Keratinocyte (primary cell): ENCODE data around the gene SUGCT. TPM values are rescaled to one million over a fixed set of nuclear protein-coding genes. Genes with fewer than 3 reads are reported as not detected.

Source experiments
- DNase-seq: peaks from one replicate; pipeline ENCODE4 v3.0.0-alpha.2; 2011; ENCODE audit warnings: low read depth, missing footprints, low spot score
- FAIRE-seq: peaks from 2 replicates; lab custom pipeline; 2011; peaks lifted over from hg19 to GRCh38; lab: Jason Lieb, UNC
- H2AFZ ChIP-seq: 2 replicates; pipeline ENCODE4 v1.6.0; 2012; ENCODE audit warnings: low read length, control low read depth, inconsistent platforms; ENCODE audit not compliant: control insufficient read depth
- H3K27ac ChIP-seq: 2 replicates; pipeline ENCODE4 v1.5.1; 2011; ENCODE audit warnings: low read length; ENCODE audit not compliant: control insufficient read depth, insufficient read depth
- H3K27me3 ChIP-seq: 3 replicates; pipeline ENCODE4 v1.6.0; 2011; ENCODE audit warnings: low read length; ENCODE audit not compliant: control insufficient read depth, insufficient read depth; ENCODE audit errors: extremely low read depth
- H3K36me3 ChIP-seq, 2 experiments: 2 replicates in 1 of 2; 3 replicates in 1 of 2; pipeline ENCODE4 v1.5.1; 2011; ENCODE audit warnings: low read length in 2 of 2, mild to moderate bottlenecking in 1 of 2; ENCODE audit not compliant: control insufficient read depth in 2 of 2, insufficient read depth in 2 of 2; ENCODE audit errors: extremely low read depth in 1 of 2
- H3K4me1 ChIP-seq: 3 replicates; pipeline ENCODE4 v1.5.1; 2011; ENCODE audit warnings: low read length; ENCODE audit not compliant: control insufficient read depth, insufficient read depth; ENCODE audit errors: extremely low read depth
- H3K4me2 ChIP-seq: 3 replicates; pipeline ENCODE4 v1.6.0; 2011; ENCODE audit warnings: low read depth, low read length; ENCODE audit not compliant: control insufficient read depth, insufficient read depth; ENCODE audit errors: extremely low read depth
- H3K4me3 ChIP-seq, 3 experiments: fragments of 200-600 bp in 1 of 3; sonication (generic) in 1 of 3; 2 replicates in 2 of 3; 3 replicates in 1 of 3; pipeline ENCODE4 v1.5.1; 2011 to 2016; ENCODE audit warnings: low read length in 3 of 3, mild to moderate bottlenecking in 3 of 3, control low read depth in 2 of 3, inconsistent platforms in 1 of 3, low read depth in 1 of 3, mixed read lengths in 1 of 3, mixed run types in 1 of 3, moderate library complexity in 1 of 3; ENCODE audit not compliant: control insufficient read depth in 2 of 3, insufficient read depth in 2 of 3; ENCODE audit errors: extremely low read depth in 1 of 3
- H3K79me2 ChIP-seq: 2 replicates; pipeline ENCODE4 v1.6.0; 2012; ENCODE audit warnings: low read length; ENCODE audit not compliant: control insufficient read depth, insufficient read depth
- H3K9ac ChIP-seq: 3 replicates; pipeline ENCODE4 v1.6.0; 2011; ENCODE audit warnings: low read length; ENCODE audit not compliant: control insufficient read depth, insufficient read depth; ENCODE audit errors: extremely low read depth
- H3K9me1 ChIP-seq: 3 replicates; pipeline ENCODE4 v1.6.0; 2011; ENCODE audit warnings: low read length; ENCODE audit not compliant: control insufficient read depth, insufficient read depth; ENCODE audit errors: extremely low read depth
- H3K9me3 ChIP-seq: 2 replicates; pipeline ENCODE4 v1.5.1; 2012; ENCODE audit warnings: low read depth, low read length; ENCODE audit not compliant: control insufficient read depth
- H4K20me1 ChIP-seq: 3 replicates; pipeline ENCODE4 v1.6.0; 2011; ENCODE audit warnings: low read length; ENCODE audit not compliant: control insufficient read depth, insufficient read depth; ENCODE audit errors: extremely low read depth
- EZH2 ChIP-seq: IDR thresholded peaks from one replicate; pipeline ENCODE4 v1.6.1; 2012; ENCODE audit warnings: inconsistent platforms, mild to moderate bottlenecking, low read length, moderate library complexity
- dilution Hi-C: fragments of 300-500 bp; cut with MboI; formaldehyde crosslinking; loops from one replicate; pipeline ENCODE4 v1.7.0; 2020; ENCODE audit warnings: low sequenced_read_pairs; ENCODE audit not compliant: extremely low pct_ligation_motif_present
- polyA plus RNA-seq, 5 experiments: library from polyadenylated mRNA; depleted of rRNA in 3 of 5; stranded (reverse) in 3 of 5; stranded (forward) in 1 of 5; unstranded in 1 of 5; fragments of >200 nt; gene quantifications; 1 replicate in 1 of 5; 2 replicates in 3 of 5; 3 replicates in 1 of 5; pipeline versions ENCODE4 v1.2.1 to v1.2.3, GENCODE V29; 2011 to 2012; ENCODE audit warnings: missing spikeins in 2 of 5, low read depth in 1 of 5, low replicate concordance in 1 of 5
- TF ChIP-seq, protein P1 (sequence below), 3 experiments: IDR thresholded peaks in 1 of 3; conservative IDR thresholded peaks in 1 of 3; optimal IDR thresholded peaks in 1 of 3; 2 replicates in 2 of 3; 3 replicates in 1 of 3; pipeline versions ENCODE3 to v1.5.1; 2011; ENCODE audit warnings: low read length in 3 of 3, mild to moderate bottlenecking in 3 of 3, moderate library complexity in 2 of 3, control low read depth in 1 of 3, inconsistent platforms in 1 of 3; ENCODE audit not compliant: insufficient read depth in 2 of 3; ENCODE audit errors: extremely low read depth in 1 of 3

The SUGCT gene
- polyA plus RNA-seq, 1 donor (not counting 4 experiments of a cell fraction or from before 2014, with no cell fraction given), result 134 TPM

DNA sequence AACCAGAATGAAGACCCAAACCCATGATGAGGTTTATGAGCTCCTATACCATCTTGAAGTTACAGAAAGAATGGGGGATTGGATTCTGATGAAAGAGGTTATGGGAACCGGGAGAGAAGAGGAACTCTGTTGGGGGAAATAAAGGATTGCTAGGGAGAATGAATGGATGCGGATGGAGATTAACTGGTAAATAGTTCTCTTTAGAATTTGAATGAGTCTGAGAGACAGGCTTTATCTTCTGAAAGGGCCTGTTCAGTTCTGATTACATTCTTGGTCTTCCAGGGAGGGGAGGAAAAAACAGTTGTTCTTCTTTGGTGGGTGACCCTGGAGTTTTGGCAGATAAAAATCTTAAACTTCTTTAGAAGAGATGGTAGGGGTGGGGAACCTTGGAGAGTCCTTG, 13.9 kb downstream of the SUGCT start:
- no peaks in the 10 kb centered on the region for H4K20me1 ChIP-seq
- no peaks in the 10 kb centered on the region for H3K79me2 ChIP-seq
- H3K9ac ChIP-seq, result no peak overlapping the region
- no peak overlapping the region for H3K4me3 ChIP-seq
- TF ChIP-seq, protein P1, sequence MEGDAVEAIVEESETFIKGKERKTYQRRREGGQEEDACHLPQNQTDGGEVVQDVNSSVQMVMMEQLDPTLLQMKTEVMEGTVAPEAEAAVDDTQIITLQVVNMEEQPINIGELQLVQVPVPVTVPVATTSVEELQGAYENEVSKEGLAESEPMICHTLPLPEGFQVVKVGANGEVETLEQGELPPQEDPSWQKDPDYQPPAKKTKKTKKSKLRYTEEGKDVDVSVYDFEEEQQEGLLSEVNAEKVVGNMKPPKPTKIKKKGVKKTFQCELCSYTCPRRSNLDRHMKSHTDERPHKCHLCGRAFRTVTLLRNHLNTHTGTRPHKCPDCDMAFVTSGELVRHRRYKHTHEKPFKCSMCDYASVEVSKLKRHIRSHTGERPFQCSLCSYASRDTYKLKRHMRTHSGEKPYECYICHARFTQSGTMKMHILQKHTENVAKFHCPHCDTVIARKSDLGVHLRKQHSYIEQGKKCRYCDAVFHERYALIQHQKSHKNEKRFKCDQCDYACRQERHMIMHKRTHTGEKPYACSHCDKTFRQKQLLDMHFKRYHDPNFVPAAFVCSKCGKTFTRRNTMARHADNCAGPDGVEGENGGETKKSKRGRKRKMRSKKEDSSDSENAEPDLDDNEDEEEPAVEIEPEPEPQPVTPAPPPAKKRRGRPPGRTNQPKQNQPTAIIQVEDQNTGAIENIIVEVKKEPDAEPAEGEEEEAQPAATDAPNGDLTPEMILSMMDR (optimal IDR thresholded peaks at IDR 0.05 in 1 of 3, IDR thresholded peaks at IDR 0.05 in 1 of 3, conservative IDR thresholded peaks at IDR 0.05 in 1 of 3; ENCODE audit: extremely low read depth in 1 of 3, insufficient read depth in 2 of 3, low read length in 3 of 3), result no peak
- no peak for TF ChIP-seq EZH2
- H3K36me3 ChIP-seq, result no peaks in the 10 kb centered on the region
- dilution Hi-C loops, result no loop called here
- H3K4me2 ChIP-seq, result no peak overlapping the region
- H3K9me3 ChIP-seq, result peaks cover 3% of the 10 kb centered on the region
- no peaks in the 10 kb centered on the region for H3K9me1 ChIP-seq
- no peaks in the 10 kb centered on the region for H3K4me1 ChIP-seq
- H3K27ac ChIP-seq, result no peak overlapping the region
- H3K27me3 ChIP-seq, result no peaks in the 10 kb centered on the region
- no peak overlapping the region for H2AFZ ChIP-seq
- no peak for DNase-seq
- no peak for FAIRE-seq

DNA sequence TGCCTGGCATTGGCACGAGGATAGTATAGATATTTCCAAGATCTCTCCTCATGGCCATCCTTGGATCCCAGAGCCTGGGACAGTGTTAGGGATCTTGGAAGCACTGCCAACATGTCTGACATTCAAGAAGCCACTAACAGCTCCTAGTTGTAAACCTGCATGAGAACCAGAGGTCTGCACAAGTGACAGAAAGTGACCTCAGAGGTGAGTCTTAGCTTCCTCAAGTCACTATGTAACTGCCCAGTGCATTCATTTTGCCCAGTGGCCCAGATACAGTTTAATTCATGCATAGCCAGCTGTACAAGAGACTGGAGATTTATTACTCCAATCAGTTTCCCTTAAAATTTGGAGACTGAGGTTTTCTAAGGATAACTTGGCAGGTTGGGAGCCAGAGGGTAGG, 16.7 kb downstream of the SUGCT start:
- no peaks in the 10 kb centered on the region for H4K20me1 ChIP-seq
- H3K4me3 ChIP-seq, result no peak overlapping the region
- H3K9me1 ChIP-seq, result no peaks in the 10 kb centered on the region
- no peaks in the 10 kb centered on the region for H3K27me3 ChIP-seq
- H3K9ac ChIP-seq, result no peak overlapping the region
- no peaks in the 10 kb centered on the region for H3K36me3 ChIP-seq
- dilution Hi-C loops, result no loop called here
- DNase-seq, result no peak
- H2AFZ ChIP-seq, result no peak overlapping the region
- H3K4me1 ChIP-seq, result no peaks in the 10 kb centered on the region
- H3K4me2 ChIP-seq, result no peak overlapping the region
- TF ChIP-seq EZH2, result no peak
- TF ChIP-seq, protein P1 (optimal IDR thresholded peaks at IDR 0.05 in 1 of 3, IDR thresholded peaks at IDR 0.05 in 1 of 3, conservative IDR thresholded peaks at IDR 0.05 in 1 of 3; ENCODE audit: extremely low read depth in 1 of 3, insufficient read depth in 2 of 3, low read length in 3 of 3), result no peak
- peaks cover 3% of the 10 kb centered on the region for H3K9me3 ChIP-seq
- no peak overlapping the region for H3K27ac ChIP-seq
- no peaks in the 10 kb centered on the region for H3K79me2 ChIP-seq
- FAIRE-seq, result peak; percentile 9
